Muscle layer of colon (tissue), 2 donors: ENCODE measurements around the gene BRD3OS.
"Not testable (repeated sequence)": the region's sequence is repeated elsewhere in the genome, so short reads cannot be mapped to it uniquely, and the experiment has no call there.

ENCODE experiments used
- H3K27ac ChIP-seq: one replicate; pipeline ENCODE4 v1.7.0; 2013; ENCODE audit warnings: low read depth, mild to moderate bottlenecking, low read length, moderate library complexity
- H3K27me3 ChIP-seq, 2 donors: one replicate each; pipeline ENCODE4 v1.7.0; 2013; ENCODE audit warnings: low read length in 2 of 2, mild to moderate bottlenecking in 2 of 2; ENCODE audit not compliant: insufficient read depth in 2 of 2, control insufficient read depth in 1 of 2
- H3K36me3 ChIP-seq: one replicate; pipeline ENCODE4 v1.7.0; 2013; ENCODE audit warnings: mild to moderate bottlenecking, low read length; ENCODE audit not compliant: insufficient read depth
- H3K4me1 ChIP-seq: one replicate; pipeline ENCODE4 v1.7.0; 2013; ENCODE audit warnings: mild to moderate bottlenecking, low read length; ENCODE audit not compliant: insufficient read depth
- H3K4me3 ChIP-seq, 2 donors: one replicate each; pipeline ENCODE4 v1.7.0; 2013; ENCODE audit warnings: low read length in 2 of 2, low read depth in 1 of 2, mild to moderate bottlenecking in 1 of 2, moderate library complexity in 1 of 2
- H3K9ac ChIP-seq: one replicate; pipeline ENCODE4 v1.7.0; 2013; ENCODE audit warnings: low read length
- H3K9me3 ChIP-seq: one replicate; pipeline ENCODE4 v1.7.0; 2013; ENCODE audit warnings: mild to moderate bottlenecking, low read length
- donor health status: abdominal sarcoma.
- donor health status: Adenocarcinoma of cecum.

Gene BRD3OS

GRCh38 chr9:133980864-133981588 is 44.3 kb upstream of the BRD3OS start:
- H3K27me3 ChIP-seq, result no peaks in the 10 kb centered on the region
- H3K36me3 ChIP-seq, result no peaks in the 10 kb centered on the region
- H3K27ac ChIP-seq, result no peak overlapping the region
- H3K4me1 ChIP-seq, result peaks cover 15% of the 10 kb centered on the region
- no peaks in the 10 kb centered on the region for H3K9me3 ChIP-seq
- no peak overlapping the region for H3K4me3 ChIP-seq
- no peak overlapping the region for H3K9ac ChIP-seq

GRCh38 chr9:133981589-133981957 is 43.7 kb upstream of the BRD3OS start:
- H3K4me1 ChIP-seq, result peaks cover 15% of the 10 kb centered on the region
- H3K9ac ChIP-seq, result no peak overlapping the region
- no peak overlapping the region for H3K27ac ChIP-seq

GRCh38 chr9:133981958-133982681 is 43.2 kb upstream of the BRD3OS start:
- H3K9me3 ChIP-seq, result no peaks in the 10 kb centered on the region
- no peak overlapping the region for H3K4me3 ChIP-seq
- H3K27ac ChIP-seq, result no peak overlapping the region
- no peak overlapping the region for H3K9ac ChIP-seq
- no peaks in the 10 kb centered on the region for H3K27me3 ChIP-seq
- H3K4me1 ChIP-seq, result peaks cover 15% of the 10 kb centered on the region
- H3K36me3 ChIP-seq, result no peaks in the 10 kb centered on the region

More at GRCh38 chr9:133981589-133981957, 43.7 kb upstream of the BRD3OS start:
- Histone ChIP-seq H3K36me3 (no peaks in the 10 kb centered on the region), H3K27me3 (no peaks in the 10 kb centered on the region), H3K9me3 (no peaks in the 10 kb centered on the region), H3K4me3 (no peak overlapping the region)

- no peaks in the 10 kb centered on the region for H3K36me3 ChIP-seq
- no peaks in the 10 kb centered on the region for H3K27me3 ChIP-seq
- no peaks in the 10 kb centered on the region for H3K9me3 ChIP-seq
- no peak overlapping the region for H3K9ac ChIP-seq
- H3K4me3 ChIP-seq, result no peak overlapping the region
- peaks cover 15% of the 10 kb centered on the region for H3K4me1 ChIP-seq
- H3K27ac ChIP-seq, result no peak overlapping the region
These were observed 42.1 kb upstream of the BRD3OS start for GRCh38 chr9:133982971-133983720.

GRCh38 chr9:133986061-133986460 is 39.2 kb upstream of the BRD3OS start:
- no peaks in the 10 kb centered on the region for H3K36me3 ChIP-seq
- H3K9ac ChIP-seq, result no peak overlapping the region
- peaks cover 8% of the 10 kb centered on the region for H3K4me1 ChIP-seq
- H3K4me3 ChIP-seq, result no peak overlapping the region
- H3K9me3 ChIP-seq, result no peaks in the 10 kb centered on the region
- H3K27ac ChIP-seq, result no peak overlapping the region
- H3K27me3 ChIP-seq, result no peaks in the 10 kb centered on the region

GRCh38 chr9:133986774-133987445 is 38.4 kb upstream of the BRD3OS start:
- Histone ChIP-seq H3K27me3 (no peaks in the 10 kb centered on the region), H3K27ac (no peak overlapping the region), H3K4me3 (no peak overlapping the region), H3K9ac (no peak overlapping the region), H3K4me1 (peaks cover 9% of the 10 kb centered on the region), H3K9me3 (no peaks in the 10 kb centered on the region), H3K36me3 (no peaks in the 10 kb centered on the region)

- H3K9me3 ChIP-seq, result no peaks in the 10 kb centered on the region
- H3K4me1 ChIP-seq, result peaks cover 9% of the 10 kb centered on the region
- H3K27me3 ChIP-seq, result no peaks in the 10 kb centered on the region
- no peak overlapping the region for H3K4me3 ChIP-seq
- no peak overlapping the region for H3K9ac ChIP-seq
- H3K36me3 ChIP-seq, result no peaks in the 10 kb centered on the region
- no peak overlapping the region for H3K27ac ChIP-seq
These were observed 37.9 kb upstream of the BRD3OS start for GRCh38 chr9:133987446-133987788.

GRCh38 chr9:133987946-133988665 is 37.2 kb upstream of the BRD3OS start:
- H3K9ac ChIP-seq, result no peak overlapping the region
- no peak overlapping the region for H3K27ac ChIP-seq
- no peak overlapping the region for H3K4me3 ChIP-seq
- H3K27me3 ChIP-seq, result no peaks in the 10 kb centered on the region
- H3K36me3 ChIP-seq, result no peaks in the 10 kb centered on the region
- H3K9me3 ChIP-seq, result no peaks in the 10 kb centered on the region
- H3K4me1 ChIP-seq, result peaks cover 9% of the 10 kb centered on the region

- H3K9ac ChIP-seq, H3K4me3 ChIP-seq, H3K36me3 ChIP-seq, H3K27me3 ChIP-seq, H3K27ac ChIP-seq, H3K9me3 ChIP-seq: not testable (repeated sequence)
- H3K4me1 ChIP-seq, result peaks cover 14% of the 10 kb centered on the region
These were observed 36.5 kb upstream of the BRD3OS start for GRCh38 chr9:133988771-133989170.

GRCh38 chr9:133989625-133990365 is 35.5 kb upstream of the BRD3OS start:
- Histone ChIP-seq H3K9ac (no peak overlapping the region), H3K36me3 (no peaks in the 10 kb centered on the region), H3K4me1 (peaks cover 24% of the 10 kb centered on the region), H3K27me3 (no peaks in the 10 kb centered on the region), H3K4me3 (no peak overlapping the region), H3K9me3 (no peaks in the 10 kb centered on the region), H3K27ac (no peak overlapping the region)
